Activated CD8-positive, alpha-beta memory T cell treated with anti-CD3 and anti-CD28 coated beads, Interleukin-2, amount 10 ng/mL, durations not matched to agents 7 days and 5 days (primary cell): Measurements from ENCODE around the gene C2orf66. TPM values are rescaled to one million over a fixed set of nuclear protein-coding genes. Genes with fewer than 3 reads are reported as not detected.

Experiments
- total RNA-seq, 2 experiments: library from RNA; stranded (reverse); gene quantifications; one replicate each; pipeline ENCODE4 v1.2.3, GENCODE V29; 2021

C2orf66 gene
- total RNA-seq, 2 experiments from 2014 or later, result 0.16 TPM; not detected in 1

Other genes with a start within 250 kb of the C2orf66 start
- 1 to 10 TPM; 2.6 to 6.6 TPM for gene HECW2, start 215.8 kb downstream of the C2orf66 start, total RNA-seq
- gene CCDC150, start 169.6 kb downstream of the C2orf66 start, total RNA-seq, result 10 to 100 TPM; 18.6 to 30.6 TPM
- gene GTF3C3, start 9.7 kb downstream of the C2orf66 start, total RNA-seq, result 10 to 100 TPM; 48.6 to 50.7 TPM
- 10 to 100 TPM; 20.3 to 60.0 TPM for gene PGAP1, start 117.4 kb upstream of the C2orf66 start, total RNA-seq